T-helper 22 cell (primary cell): Measurements from ENCODE around the gene RAD51AP2.

Experiments used
- DNase-seq: peaks from one replicate; pipeline ENCODE4 v3.0.0-alpha.2; 2020; ENCODE audit warnings: low read depth

The RAD51AP2 gene

GRCh38 chr2:17470855-17471641, 47.2 kb downstream of the RAD51AP2 start:
- DNase-seq, result no peak

- no peak for DNase-seq
Measured at GRCh38 chr2:17461087-17461475, 57.2 kb downstream of the RAD51AP2 start.
